HG03432 (cell line): ENCODE results near the gene HEPACAM.
A peak's percentile ranks its signal among the peaks of the same experiment; 100 is the strongest.

Source experiments
- ATAC-seq: cut with Tn5 transposase; IDR thresholded peaks from one replicate; pipeline ENCODE4 v1.9.1; 2021; ENCODE audit warnings: mild to moderate bottlenecking, moderate library complexity; ENCODE audit not compliant: unreplicated experiment

Gene HEPACAM

GRCh38 chr11:124943254-124943616, 7.4 kb upstream of the HEPACAM start:
- ATAC-seq, result no peak

- ATAC-seq, result no peak
These were observed 6.8 kb upstream of the HEPACAM start for GRCh38 chr11:124942466-124943253.

GRCh38 chr11:124941703-124942102, 5.9 kb upstream of the HEPACAM start:
- no peak for ATAC-seq

- ATAC-seq, result no peak
These were observed 3.1 kb upstream of the HEPACAM start for GRCh38 chr11:124938970-124939369.

GRCh38 chr11:124938206-124938765, 2.4 kb upstream of the HEPACAM start:
- ATAC-seq, result no peak

- no peak for ATAC-seq
These were observed 1.6 kb upstream of the HEPACAM start for GRCh38 chr11:124937336-124937935.

GRCh38 chr11:124934862-124935547, 842 bp downstream of the HEPACAM start:
- ATAC-seq, result no peak

- peak; percentile 93 for ATAC-seq
These were observed 5.0 kb downstream of the HEPACAM start for GRCh38 chr11:124930799-124931198.

GRCh38 chr11:124928942-124929665, 6.7 kb downstream of the HEPACAM start:
- ATAC-seq, result no peak

- no peak for ATAC-seq
These were observed 12.6 kb downstream of the HEPACAM start for GRCh38 chr11:124923296-124923695.

GRCh38 chr11:124922831-124923230, 13.0 kb downstream of the HEPACAM start:
- ATAC-seq, result no peak

GRCh38 chr11:124920870-124921609, 14.8 kb downstream of the HEPACAM start:
- peak; percentile 76 for ATAC-seq

GRCh38 chr11:124920356-124920755, 15.5 kb downstream of the HEPACAM start:
- no peak for ATAC-seq

- no peak for ATAC-seq
These were observed 15.9 kb downstream of the HEPACAM start for GRCh38 chr11:124919898-124920297.

- no peak for ATAC-seq
These were observed 16.9 kb downstream of the HEPACAM start, which contains the start of gene HEPN1 for GRCh38 chr11:124918950-124919349. Gene HEPN1, plus strand, starts transcription at chr11:124919250.

- no peak for ATAC-seq
These were observed 18.7 kb downstream of the HEPACAM start for GRCh38 chr11:124917115-124917637.

GRCh38 chr11:124916370-124916710, 19.5 kb downstream of the HEPACAM start:
- no peak for ATAC-seq

GRCh38 chr11:124915541-124916369, 20.1 kb downstream of the HEPACAM start:
- no peak for ATAC-seq

- ATAC-seq, result no peak
These were observed 33.2 kb downstream of the HEPACAM start for GRCh38 chr11:124902616-124903015.
